IPS-20b (cell line): ENCODE measurements around the gene TMEM30A.

Source experiments
- H3K27ac ChIP-seq: one replicate; pipeline ENCODE4 v1.5.1; 2013; ENCODE audit warnings: low read length
- H3K27me3 ChIP-seq: 2 replicates; pipeline ENCODE4 v1.6.1; 2013; ENCODE audit warnings: mild to moderate bottlenecking, low read length, inconsistent platforms; ENCODE audit not compliant: insufficient read depth
- H3K36me3 ChIP-seq: 2 replicates; pipeline ENCODE4 v1.6.1; 2013; ENCODE audit warnings: low read depth, mild to moderate bottlenecking, inconsistent platforms, low read length, moderate library complexity; ENCODE audit not compliant: insufficient read depth
- H3K4me1 ChIP-seq: 2 replicates; pipeline ENCODE4 v1.6.1; 2013; ENCODE audit warnings: mild to moderate bottlenecking, control low read depth, inconsistent platforms, low read length, moderate library complexity; ENCODE audit not compliant: insufficient read depth
- H3K4me3 ChIP-seq: 2 replicates; pipeline ENCODE4 v1.5.1; 2013; ENCODE audit warnings: mild to moderate bottlenecking, low read length, inconsistent platforms
- H3K9ac ChIP-seq: 2 replicates; pipeline ENCODE4 v1.6.1; 2013; ENCODE audit warnings: low read depth, mild to moderate bottlenecking, inconsistent platforms, low read length, moderate library complexity
- H3K9me3 ChIP-seq: 2 replicates; pipeline ENCODE4 v1.6.1; 2013; ENCODE audit warnings: mild to moderate bottlenecking, low read depth, low read length, inconsistent platforms; ENCODE audit not compliant: insufficient read depth

Gene TMEM30A

DNA sequence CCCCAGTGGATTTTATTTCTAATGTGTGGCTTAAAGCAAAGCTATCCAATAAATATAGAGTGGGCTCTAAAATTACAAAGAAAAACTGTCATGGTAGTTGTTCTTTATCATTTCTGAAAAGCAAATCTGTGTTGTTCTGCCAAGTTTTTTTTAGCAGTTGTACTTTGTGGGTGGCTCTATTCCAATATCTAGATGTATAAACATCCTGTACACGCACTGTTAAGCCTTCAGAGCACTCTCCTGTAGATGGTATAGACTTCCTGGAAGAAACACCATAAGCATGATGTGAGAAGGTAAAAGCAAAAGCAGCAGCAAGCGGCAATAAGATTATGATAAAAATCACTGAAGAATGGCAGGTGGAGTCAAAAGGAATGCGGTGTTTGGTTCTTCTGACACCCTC lies 21.5 kb upstream of the TMEM30A start:
- Histone ChIP-seq H3K27me3 (no peaks in the 10 kb centered on the region), H3K4me3 (no peak overlapping the region), H3K36me3 (no peaks in the 10 kb centered on the region), H3K4me1 (peaks cover 12% of the 10 kb centered on the region), H3K9me3 (no peaks in the 10 kb centered on the region), H3K27ac (no peak overlapping the region), H3K9ac (no peak overlapping the region)

DNA sequence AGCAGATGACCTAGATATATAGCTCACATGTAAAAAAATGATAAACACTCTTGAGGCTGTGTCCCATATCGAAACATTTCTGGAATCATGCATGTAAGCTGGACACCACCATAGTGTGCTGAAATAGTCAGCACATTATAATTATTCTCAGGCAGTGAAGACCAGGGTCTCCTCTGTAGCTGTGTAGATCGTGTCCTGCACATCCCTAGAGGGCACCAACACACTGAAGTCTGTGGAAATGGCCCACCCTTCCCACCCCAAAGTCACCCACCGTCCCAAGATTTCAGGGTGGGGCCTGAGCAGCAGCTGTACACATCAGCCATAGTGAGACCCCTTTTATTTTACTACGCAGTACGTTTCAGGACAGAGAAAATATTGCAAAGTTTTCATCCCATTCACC lies 21.0 kb upstream of the TMEM30A start:
- Histone ChIP-seq H3K4me1 (peaks cover 12% of the 10 kb centered on the region), H3K36me3 (no peaks in the 10 kb centered on the region), H3K4me3 (no peak overlapping the region), H3K27me3 (no peaks in the 10 kb centered on the region), H3K27ac (no peak overlapping the region), H3K9me3 (no peaks in the 10 kb centered on the region), H3K9ac (no peak overlapping the region)

DNA sequence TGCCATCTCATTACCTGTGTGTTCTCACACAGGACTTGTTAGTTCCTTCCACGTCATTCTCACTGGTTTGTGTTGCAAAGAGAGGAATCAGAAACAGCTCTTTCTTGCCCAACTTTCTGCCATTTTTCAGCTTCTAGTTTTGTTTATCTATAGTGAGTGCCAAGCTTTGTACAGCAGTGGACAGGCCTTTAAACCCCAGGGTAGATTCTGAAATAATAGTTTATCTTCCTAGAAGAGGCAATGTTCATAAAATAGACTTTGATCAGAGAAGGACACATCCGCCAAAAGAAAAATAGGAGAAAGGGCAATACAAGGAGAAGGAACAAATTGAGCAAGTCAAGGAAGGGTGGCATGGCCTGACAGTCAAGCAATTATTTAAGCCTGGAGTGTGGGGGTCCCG lies 17.7 kb upstream of the TMEM30A start:
- Histone ChIP-seq H3K9ac (no peak overlapping the region), H3K27ac (no peak overlapping the region), H3K27me3 (no peaks in the 10 kb centered on the region), H3K36me3 (no peaks in the 10 kb centered on the region), H3K9me3 (no peaks in the 10 kb centered on the region), H3K4me3 (no peak overlapping the region), H3K4me1 (peaks cover 8% of the 10 kb centered on the region; the same call in 1 of the 2 replicates)

DNA sequence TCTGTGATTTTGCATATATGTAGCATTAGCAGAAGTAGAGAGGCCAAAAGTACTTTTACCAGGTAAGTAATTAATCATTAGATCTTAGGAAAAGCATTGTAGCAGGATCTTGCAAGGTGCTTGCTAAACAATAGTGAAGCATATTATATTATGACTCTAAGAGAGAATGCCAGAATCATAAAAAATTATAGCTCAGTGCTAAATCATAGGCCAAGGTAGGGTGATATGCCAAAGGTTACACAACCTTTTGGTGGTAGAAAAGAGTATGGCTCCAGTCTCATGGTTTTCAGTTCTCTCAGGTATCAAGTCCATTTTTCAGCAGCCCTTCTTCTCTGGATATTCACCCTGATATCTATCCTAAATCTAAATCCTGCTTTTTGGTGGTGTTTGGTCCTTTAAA lies 16.9 kb upstream of the TMEM30A start:
- Histone ChIP-seq H3K27me3 (no peaks in the 10 kb centered on the region), H3K9ac (no peak overlapping the region), H3K4me1 (peaks cover 8% of the 10 kb centered on the region; the same call in 1 of the 2 replicates), H3K9me3 (no peaks in the 10 kb centered on the region), H3K4me3 (no peak overlapping the region), H3K36me3 (no peaks in the 10 kb centered on the region), H3K27ac (no peak overlapping the region)

DNA sequence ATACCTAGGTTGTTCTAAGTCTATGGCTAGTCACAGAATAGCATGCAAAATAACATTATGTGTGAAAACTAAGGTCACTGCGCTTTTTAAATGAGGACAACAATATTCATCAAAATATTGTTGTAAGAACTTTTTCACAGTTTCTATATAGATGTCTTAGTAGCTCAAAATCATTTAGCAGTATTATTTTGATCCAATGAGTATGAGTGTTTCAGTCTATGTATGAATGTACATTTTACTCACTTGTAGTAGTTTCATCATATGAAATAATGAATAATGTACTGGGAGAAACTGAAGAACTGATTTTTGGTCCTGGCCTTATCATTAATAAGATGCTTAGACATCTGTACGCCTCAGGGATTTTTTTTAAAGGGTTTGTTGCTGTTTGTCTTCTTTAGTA lies 16.5 kb upstream of the TMEM30A start:
- Histone ChIP-seq H3K27me3 (no peaks in the 10 kb centered on the region), H3K36me3 (no peaks in the 10 kb centered on the region), H3K27ac (no peak overlapping the region), H3K4me3 (no peak overlapping the region), H3K9me3 (no peaks in the 10 kb centered on the region), H3K9ac (no peak overlapping the region), H3K4me1 (peaks cover 8% of the 10 kb centered on the region; the same call in 1 of the 2 replicates)

DNA sequence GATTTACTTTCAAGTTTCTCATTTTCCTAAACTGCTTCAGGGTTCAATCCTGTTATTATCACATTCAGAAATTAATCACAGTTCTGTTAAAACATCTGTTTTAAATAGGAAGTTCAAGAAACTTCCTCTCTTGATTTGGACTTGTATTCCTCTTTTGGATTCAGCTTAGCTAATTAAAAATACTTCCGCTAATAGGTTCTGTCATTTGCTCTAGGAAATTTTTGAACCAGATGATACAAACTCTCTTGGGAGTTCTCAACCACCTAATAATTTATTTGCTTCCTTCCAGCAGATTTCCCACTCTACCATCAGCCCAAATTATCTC lies 15.9 kb upstream of the TMEM30A start:
- no peaks in the 10 kb centered on the region for H3K36me3 ChIP-seq
- H3K27me3 ChIP-seq: no peaks in the 10 kb centered on the region
- H3K27ac ChIP-seq: no peak overlapping the region
- H3K9ac ChIP-seq: no peak overlapping the region
- H3K4me1 ChIP-seq: peaks cover 8% of the 10 kb centered on the region; the same call in 1 of the 2 replicates
- no peak overlapping the region for H3K4me3 ChIP-seq
- no peaks in the 10 kb centered on the region for H3K9me3 ChIP-seq

DNA sequence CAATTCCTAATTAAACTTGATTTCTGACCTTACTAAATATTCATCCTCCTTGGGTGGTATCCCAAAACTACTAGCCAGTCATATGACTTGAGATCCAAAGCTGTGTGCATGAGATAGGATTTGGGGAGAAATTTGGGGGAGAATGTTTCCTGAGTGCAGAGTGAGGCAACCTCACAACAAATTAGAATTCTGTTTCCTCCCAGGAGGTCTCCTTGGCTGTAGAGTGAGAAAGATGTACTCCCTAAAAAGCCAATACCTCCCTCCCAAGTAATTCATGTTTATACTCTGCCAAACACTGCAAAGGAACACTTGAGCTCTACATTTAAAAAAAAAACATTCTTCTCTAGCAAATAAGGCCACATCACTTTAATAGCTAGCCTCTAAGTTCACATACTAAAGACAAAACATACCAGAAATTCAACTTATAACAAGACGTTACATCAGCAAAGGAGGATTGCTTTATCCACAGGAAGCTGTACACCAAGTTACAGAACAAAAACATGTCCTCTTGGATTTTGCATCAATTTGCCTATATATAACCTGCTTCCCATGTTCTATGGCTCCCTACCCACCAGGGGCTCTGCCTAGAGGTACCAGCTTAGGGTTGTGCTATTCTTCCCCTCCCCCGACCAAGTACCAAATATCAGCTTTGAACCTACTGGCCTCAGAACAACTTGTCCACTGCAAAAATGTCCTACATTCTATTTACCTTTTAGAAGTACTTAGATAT lies 15.4 kb upstream of the TMEM30A start:
- Histone ChIP-seq H3K36me3 (no peaks in the 10 kb centered on the region), H3K4me3 (no peak overlapping the region), H3K9ac (no peak overlapping the region)

DNA sequence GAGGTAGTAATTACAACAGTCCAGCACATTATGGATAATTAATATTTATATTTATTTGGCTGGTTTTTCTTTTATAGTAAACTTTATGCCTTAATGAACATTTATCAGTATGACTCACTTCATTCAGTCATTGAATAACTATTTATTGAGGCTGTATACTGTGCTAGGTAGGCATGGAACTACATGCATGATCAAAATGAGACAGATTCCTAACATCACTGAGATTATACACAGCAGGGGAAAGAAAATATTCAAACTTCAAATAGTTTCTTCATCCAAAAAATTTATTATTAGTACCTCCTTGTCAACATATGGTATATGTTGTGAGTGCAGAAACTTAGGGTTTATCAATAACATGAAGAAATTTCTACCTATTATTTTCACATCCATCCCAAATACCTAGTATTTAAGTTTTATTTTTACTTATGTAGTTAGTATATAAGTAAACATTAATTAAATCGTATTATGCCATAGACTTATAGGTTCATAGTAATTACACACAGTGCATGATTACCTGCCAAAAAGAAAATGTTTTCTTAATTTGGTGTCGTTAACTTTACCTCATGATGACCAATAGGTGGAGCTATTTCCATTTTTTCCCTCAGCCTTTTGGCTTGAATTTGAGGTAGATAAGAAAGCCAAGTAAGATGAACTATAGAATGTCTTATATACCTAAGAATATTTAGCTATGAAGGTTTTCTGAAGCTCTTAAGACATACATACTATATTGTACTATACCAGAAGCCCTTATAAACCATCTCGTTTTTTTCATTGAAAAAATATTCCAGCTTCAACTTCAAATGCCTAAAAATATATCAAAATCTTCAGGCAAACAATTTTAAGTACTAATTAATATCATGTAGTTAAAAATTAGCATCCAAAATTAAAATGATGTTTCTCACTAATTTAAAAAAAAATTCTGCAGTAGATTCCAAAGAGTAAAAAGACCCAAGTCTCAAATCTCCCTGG lies 12.5 kb upstream of the TMEM30A start:
- Histone ChIP-seq H3K4me3 (no peak overlapping the region), H3K27ac (no peak overlapping the region), H3K27me3 (no peaks in the 10 kb centered on the region), H3K9ac (no peak overlapping the region), H3K36me3 (no peaks in the 10 kb centered on the region), H3K4me1 (peaks cover 8% of the 10 kb centered on the region; the same call in 1 of the 2 replicates), H3K9me3 (no peaks in the 10 kb centered on the region)

More for the DNA sequence above, 15.4 kb upstream of the TMEM30A start:
- peaks cover 8% of the 10 kb centered on the region; the same call in 1 of the 2 replicates for H3K4me1 ChIP-seq
- H3K9me3 ChIP-seq: no peaks in the 10 kb centered on the region
- H3K27ac ChIP-seq: no peak overlapping the region
- H3K27me3 ChIP-seq: no peaks in the 10 kb centered on the region

DNA sequence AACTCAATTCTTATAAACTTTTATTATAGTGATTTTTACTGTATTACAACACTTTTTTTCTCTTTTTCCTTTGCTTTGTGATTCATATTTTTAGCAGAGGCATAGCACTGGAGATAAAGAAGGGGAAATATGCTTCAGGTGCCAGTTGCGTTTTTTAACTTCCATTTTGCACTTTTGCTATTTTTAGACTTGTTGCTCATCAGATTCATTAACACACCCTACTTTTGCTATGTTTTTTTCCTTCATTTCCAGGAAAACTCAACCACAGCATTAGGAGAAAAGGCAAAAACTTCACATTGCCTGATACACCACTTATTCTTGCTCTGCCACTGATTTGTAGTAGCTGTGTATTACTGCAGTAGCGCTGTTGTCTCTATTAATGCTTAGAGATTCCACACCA lies 8.0 kb upstream of the TMEM30A start:
- no peak overlapping the region for H3K4me3 ChIP-seq
- H3K27me3 ChIP-seq: no peaks in the 10 kb centered on the region
- H3K9ac ChIP-seq: no peak overlapping the region
- H3K27ac ChIP-seq: no peak overlapping the region
- H3K9me3 ChIP-seq: no peaks in the 10 kb centered on the region
- H3K4me1 ChIP-seq: peaks cover 15% of the 10 kb centered on the region; the same call in 1 of the 2 replicates
- H3K36me3 ChIP-seq: no peaks in the 10 kb centered on the region

DNA sequence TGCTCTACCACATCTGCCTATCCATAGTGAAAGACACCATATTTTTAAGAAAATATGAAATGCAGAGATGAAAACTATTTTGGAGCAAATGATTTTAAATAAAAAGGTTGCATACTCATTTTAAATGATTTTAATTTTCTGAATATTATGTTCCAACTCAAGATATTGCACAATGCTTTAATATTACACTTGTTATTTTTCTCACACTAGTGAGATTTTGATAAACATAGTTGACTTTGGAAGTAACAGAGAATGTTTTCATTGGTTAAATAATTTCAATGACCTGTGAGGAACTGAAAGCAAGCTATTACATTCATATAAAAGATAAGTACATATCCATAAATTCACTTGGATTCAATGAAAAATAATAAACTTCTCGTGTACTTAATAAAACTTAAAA lies 7.2 kb upstream of the TMEM30A start:
- Histone ChIP-seq H3K27ac (no peak overlapping the region), H3K9ac (no peak overlapping the region), H3K27me3 (no peaks in the 10 kb centered on the region), H3K36me3 (no peaks in the 10 kb centered on the region), H3K4me3 (no peak overlapping the region), H3K4me1 (peaks cover 15% of the 10 kb centered on the region; the same call in 1 of the 2 replicates), H3K9me3 (no peaks in the 10 kb centered on the region)

DNA sequence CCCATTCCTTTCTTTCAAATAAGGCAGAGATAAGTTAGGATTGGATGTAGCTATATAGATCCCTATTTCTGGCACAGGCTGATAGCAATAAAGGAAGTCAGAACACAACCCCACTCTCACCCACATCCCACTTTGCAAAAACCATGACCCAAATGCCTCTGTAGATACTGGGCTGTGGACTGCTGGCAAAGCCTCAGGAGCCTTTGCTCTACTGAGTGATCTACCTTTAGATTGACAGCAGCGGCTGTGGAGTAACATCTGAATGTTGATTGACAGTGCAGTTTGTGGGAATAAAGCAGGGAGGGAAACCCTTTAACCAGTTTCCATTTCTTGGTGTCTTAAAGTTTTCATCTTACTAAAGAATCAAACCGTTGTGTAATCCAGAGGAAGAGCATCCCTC lies 6.7 kb upstream of the TMEM30A start:
- Histone ChIP-seq H3K36me3 (no peaks in the 10 kb centered on the region), H3K27me3 (no peaks in the 10 kb centered on the region), H3K9me3 (no peaks in the 10 kb centered on the region), H3K27ac (no peak overlapping the region), H3K9ac (no peak overlapping the region), H3K4me3 (no peak overlapping the region), H3K4me1 (peaks cover 15% of the 10 kb centered on the region; the same call in 1 of the 2 replicates)
